Stimulated activated CD4-positive, alpha-beta T cell treated with anti-CD3 and anti-CD28 coated beads, Interleukin-4, amount 100 ng/mL, for 4 hours (primary cell): Measurements from ENCODE around the gene ELAPOR2.
"Not testable (repeated sequence)": the region's sequence is repeated elsewhere in the genome, so short reads cannot be mapped to it uniquely, and the experiment has no call there.

ENCODE experiments used
- DNase-seq, 2 experiments: peaks; one replicate each; pipeline ENCODE4 v3.0.0-alpha.2; 2020

The ELAPOR2 gene, protein sequence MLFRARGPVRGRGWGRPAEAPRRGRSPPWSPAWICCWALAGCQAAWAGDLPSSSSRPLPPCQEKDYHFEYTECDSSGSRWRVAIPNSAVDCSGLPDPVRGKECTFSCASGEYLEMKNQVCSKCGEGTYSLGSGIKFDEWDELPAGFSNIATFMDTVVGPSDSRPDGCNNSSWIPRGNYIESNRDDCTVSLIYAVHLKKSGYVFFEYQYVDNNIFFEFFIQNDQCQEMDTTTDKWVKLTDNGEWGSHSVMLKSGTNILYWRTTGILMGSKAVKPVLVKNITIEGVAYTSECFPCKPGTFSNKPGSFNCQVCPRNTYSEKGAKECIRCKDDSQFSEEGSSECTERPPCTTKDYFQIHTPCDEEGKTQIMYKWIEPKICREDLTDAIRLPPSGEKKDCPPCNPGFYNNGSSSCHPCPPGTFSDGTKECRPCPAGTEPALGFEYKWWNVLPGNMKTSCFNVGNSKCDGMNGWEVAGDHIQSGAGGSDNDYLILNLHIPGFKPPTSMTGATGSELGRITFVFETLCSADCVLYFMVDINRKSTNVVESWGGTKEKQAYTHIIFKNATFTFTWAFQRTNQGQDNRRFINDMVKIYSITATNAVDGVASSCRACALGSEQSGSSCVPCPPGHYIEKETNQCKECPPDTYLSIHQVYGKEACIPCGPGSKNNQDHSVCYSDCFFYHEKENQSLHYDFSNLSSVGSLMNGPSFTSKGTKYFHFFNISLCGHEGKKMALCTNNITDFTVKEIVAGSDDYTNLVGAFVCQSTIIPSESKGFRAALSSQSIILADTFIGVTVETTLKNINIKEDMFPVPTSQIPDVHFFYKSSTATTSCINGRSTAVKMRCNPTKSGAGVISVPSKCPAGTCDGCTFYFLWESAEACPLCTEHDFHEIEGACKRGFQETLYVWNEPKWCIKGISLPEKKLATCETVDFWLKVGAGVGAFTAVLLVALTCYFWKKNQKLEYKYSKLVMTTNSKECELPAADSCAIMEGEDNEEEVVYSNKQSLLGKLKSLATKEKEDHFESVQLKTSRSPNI

DNA sequence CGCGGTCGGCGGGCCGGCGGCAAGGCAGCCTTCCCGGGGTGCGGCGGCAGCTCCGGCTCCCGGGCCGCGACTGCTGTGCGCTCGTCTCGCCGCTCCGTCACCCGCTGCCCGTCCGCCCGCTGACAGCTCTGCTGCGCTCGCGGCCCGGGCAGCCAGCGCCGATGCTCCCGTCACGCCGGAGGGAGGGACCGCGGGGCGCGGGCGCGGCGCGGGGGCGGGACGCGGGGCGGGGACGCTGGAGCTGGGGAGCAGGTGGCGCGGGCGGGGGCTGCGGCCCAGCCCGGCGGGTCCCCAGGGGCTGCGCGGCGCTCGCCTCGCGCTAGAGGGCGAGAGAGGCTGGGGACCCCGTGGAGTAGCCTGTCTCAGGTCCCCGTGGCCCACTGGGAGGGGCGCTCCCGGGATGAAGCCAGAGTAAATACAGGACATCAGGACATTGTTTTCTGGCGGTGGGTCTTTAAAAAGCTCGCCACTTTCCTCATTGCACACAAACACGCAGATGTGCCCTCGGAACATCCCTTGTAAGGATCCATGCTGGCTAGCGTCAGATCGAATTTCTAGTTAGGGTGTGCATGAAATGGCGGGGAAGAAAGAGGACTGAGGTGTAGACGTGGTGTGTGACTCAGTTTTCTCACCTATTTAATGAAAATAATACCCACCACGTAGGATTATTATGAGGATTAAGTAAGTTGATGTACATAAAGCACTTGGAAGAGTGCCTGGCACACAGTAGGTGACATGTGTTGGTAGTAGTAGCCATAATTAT lies at the start of gene ELAPOR2:
TSS of gene ELAPOR2 (minus strand) at position 130 of the 763 bp plus-strand sequence. CDS start 141 bp downstream, outside the sequence.
- peak; percentile 80 to 83 for DNase-seq

DNA sequence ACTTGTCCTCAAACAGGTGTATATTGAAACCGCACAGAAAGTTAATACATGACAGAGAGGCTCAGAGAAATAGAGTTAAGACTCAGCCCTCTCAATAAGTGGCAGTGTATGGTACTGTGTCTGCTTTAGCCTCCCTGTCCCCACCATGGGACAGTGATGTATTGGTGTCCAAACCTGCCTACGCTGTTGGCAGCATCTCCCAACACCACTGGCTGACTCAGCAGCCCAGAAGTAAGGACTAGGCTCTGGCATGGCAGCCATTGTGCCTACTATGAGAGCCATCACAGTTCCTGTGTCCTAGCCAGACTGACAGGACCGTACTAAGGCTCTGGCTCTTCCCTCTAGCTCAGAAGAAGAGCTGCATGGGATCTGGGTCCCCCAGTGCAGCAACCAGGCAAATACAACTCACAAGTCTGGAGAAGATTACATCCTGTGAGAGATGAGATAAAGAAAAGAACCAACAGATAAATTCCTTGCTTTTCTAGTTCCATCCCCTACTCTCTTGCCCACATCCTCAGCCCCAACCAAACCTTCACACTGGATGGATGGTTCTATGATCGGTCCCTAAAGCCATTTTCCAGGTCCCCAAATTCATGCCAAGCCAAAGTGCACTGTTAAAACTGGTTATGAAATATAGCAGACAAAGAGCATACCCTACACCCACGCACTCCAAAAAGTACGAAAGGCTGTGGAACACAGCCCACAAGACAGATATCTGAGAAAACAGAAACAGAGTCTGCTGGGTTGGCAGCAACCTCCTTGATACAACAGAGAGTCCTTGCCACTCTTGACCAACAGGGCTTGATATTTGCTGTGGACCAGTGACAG lies 48.7 kb upstream of the ELAPOR2 start:
- DNase-seq: no peak

DNA sequence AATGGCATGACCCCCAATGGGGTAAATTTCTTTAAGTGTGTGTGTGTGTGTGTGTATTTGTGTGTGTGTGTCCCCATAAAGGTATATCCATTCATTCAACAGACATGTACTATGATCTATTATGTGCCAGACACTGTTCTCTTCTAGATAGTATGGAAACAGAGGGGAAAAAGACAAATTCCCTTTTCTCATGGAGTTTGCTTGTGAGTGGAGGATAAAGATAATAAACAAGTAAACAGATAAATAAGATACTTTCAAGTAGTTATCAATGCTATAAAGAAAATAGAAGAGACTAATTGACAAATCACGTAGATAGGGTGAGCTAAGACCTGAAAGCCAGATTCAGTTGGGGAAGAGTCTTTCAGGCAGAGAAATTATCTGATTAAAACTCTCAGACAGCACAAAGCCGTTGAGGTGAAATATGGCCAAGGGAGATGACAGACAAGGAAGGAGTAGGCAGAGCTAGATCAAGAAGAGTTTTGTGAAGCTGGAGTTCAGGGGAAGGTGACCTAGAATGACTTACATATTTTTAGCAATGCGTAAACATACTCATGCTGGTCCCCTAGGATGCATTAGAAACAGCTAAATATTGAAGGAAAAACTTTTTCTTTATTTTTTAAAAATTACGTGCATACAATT lies 47.6 kb upstream of the ELAPOR2 start:
- DNase-seq: no peak

DNA sequence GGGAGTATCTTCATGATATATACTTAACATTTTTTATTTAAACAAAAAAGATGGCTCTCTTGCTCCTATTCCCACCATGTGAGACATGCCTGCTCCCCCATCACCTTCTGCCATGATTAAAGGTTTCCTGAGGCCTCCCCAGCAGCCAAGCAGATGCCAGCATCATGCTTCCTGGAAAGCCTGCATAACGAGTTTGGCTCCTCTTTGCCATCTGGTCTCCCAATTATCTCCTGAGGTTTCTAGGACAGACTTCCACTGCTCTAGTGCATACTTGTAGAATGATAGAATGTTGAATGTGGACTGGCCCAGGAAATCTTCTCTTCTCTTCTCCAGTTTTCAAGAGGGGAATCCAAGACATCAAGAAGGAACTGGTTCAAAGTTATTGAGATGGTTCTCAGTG lies 45.9 kb upstream of the ELAPOR2 start:
- DNase-seq: no peak

DNA sequence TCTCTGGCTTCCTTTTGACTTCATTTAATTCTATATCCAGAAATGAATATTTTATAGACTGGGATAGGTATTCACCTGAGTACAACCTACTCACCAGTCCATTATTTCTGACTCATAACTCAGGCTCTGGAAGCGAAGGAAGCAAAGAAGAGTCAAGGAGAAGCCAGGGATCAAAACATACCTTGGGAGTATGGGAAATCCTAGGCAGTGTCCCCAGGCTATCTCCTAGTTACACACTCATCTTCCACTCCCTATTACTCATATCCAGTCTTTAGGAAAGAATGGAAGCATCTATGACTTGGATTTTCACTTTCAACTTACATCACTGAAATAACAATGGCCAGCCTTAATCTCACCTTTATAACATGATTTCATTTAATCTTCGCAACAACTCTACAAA lies 40.9 kb upstream of the ELAPOR2 start:
- DNase-seq: no peak

DNA sequence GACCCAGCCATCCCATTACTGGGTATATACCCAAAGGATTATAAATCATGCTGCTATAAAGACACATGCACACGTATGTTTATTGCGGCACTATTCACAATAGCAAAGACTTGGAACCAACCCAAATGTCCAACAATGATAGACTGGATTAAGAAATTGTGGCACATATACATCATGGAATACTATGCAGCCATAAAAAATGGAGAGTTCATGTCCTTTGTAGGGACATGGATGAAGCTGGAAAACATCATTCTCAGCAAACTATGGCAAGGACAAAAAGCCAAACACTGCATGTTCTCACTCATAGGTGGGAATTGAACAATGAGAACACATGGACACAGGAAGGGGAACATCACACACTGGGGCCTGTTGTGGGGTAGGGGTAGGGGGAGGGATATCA lies 37.9 kb upstream of the ELAPOR2 start:
- DNase-seq: not testable (repeated sequence)

DNA sequence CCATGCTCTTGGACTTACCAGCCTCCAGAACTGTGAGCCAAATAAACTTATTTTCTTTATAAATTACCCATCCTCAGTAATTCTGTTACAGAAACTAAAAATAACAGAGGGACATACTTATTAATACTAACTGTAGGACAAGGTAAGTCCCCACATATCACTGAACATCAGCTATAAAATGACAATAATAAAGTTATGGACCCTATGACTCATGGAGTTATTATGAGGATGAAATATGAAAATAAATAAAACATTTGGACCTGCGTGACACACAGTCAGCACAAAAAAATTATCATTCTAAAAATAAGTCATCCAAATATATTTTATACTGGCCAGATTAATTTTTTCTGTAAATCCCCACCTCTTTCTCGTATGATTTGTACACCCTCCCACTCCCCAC lies 34.9 kb upstream of the ELAPOR2 start:
- DNase-seq: no peak

DNA sequence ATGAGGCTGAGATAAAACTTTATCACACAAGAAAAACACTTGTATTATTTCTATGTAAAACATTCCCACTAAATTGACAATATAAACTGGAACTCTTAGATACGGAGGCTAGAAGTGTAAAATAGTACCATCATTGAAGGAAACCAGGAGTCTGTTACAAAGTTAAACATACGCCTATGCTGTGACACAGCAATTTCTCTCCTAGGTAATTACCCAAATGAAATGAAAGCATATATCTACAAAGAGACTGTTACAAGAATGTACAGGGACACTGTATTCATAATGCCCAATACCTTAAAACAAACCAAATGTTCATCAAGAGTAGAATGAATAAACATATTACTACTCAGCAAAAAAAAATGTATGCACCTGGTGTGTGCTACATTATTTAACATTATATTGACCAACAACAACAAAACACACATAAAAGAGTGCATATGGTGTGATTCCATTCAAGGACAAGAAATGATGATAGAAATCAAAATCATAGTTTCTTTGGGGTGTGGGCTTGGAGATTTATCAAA lies 33.2 kb upstream of the ELAPOR2 start:
- no peak for DNase-seq

DNA sequence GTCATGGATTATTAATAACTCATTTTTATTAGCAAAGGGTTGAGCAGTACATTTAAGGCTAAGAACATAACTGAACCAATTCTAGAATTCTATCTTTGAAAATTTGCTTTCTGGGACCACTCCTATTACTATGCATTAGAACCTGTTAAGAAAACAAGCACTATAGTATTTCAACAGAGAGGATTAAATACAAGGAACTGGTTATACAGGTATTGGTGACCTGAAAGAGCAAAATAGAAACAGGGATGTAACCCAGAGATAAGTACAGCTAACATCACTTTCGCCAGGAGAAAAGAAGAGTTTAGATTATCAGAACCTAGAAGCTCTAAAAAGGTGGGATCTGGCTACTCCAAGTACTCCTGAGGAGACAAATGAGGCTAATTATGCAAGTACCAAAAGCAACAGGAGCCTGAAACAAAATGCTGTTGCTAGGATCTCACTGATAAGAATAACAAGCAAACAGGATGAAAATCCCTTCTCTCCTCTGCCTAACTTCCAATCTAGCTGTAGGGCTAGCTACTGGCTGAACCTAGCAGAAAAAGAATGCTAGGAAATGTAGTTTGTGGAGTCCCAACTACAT lies 32.1 kb upstream of the ELAPOR2 start:
- DNase-seq: no peak

DNA sequence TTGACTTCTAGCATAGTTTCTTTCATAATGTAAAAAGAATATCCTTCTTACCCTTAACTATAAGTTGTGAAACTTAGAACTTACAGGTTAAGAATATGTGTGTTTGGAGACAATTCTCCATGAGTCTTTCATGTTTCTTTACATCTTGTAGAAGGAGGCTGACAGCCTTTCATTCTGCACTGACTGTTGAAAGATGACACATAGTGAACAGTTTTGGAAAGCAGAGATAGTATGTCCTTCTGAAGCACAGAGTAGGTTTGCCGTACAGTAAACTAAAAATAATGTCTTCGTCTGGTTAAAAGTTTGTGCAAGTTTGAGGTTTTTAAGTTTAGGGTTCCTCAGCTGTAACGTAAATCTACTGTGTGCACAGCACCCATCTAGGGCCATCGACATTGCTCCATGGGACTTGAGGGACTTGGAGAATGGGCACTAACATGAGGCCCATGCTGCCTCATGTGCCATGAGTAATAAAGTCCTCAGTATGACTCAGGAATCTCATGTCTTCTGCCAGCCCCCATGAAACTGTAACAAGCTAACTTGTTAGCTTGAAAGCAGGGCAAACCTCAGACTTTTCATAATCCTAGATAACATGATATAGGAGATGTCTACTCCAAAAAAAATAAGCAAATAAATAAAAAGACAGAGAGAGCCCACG lies 24.5 kb upstream of the ELAPOR2 start:
- DNase-seq: no peak

DNA sequence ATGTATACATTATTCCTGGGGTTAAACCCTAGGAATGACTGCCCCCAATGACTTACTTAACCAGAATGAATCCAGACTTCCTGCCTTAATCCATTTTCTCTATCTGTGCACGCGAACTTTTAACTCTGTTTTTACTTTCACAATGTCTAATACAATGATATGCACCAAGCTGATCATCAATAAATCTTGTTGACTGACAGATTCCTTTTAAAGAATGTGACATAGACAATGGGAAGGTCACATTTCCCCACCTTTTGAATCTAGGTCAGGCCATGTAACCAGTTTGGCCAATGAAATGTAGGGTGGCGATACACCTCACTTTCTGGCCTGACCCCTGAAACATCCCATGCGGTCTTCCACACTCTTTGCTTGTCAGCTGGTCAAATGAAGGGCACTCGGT lies 23.2 kb upstream of the ELAPOR2 start:
- no peak for DNase-seq

DNA sequence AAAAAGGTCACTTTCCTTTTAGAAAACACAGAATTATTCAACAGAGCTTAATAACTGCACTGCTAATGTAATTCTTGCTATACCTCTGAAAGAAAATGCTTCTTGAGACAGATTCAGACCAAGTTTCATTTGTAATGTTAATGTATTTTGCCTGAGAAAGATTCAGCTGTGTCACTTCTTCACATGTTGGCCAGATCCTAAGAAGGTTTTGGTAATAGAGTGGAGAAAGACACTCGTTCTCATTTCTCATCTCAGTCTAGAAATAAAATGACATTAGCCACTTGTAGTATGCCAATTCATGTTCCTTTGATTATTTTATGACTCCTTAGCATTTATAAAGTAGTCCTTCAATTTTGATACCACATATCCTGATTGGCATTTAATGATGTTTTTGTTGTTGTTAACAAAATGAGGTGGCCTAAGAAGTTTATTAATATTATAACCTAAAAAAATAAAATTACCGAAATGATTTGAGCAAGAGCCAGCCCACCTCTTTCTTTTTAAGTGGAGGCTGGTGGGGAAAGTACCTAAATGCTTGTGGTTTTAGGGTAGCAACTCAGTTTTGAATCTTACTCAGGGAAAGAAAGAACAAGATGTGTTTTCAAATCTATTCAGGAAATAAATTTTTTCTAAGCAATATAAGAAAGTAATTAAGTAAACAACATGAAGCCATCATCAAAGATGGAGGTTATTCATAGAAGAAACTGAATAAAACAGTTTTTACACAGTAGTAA lies 16.4 kb upstream of the ELAPOR2 start:
- DNase-seq: no peak

DNA sequence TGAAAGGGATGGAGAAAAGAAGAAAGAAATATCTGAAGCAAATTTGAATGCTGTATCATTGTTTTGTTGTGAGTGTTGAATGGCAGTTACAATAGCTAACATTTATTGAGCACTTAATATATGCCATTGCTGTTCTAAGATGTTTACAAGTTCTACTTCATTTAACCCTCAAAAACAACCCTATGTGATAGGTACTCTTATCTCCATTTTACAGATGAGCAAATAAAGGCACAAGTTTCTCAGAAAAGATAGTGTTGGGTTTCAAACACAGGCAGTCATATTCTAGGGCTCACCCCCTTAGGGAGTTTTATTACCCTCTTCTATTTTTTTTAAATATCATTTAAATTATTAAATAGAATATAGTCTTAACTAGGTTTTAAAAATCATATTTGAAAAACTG lies 8.3 kb upstream of the ELAPOR2 start:
- no peak for DNase-seq

DNA sequence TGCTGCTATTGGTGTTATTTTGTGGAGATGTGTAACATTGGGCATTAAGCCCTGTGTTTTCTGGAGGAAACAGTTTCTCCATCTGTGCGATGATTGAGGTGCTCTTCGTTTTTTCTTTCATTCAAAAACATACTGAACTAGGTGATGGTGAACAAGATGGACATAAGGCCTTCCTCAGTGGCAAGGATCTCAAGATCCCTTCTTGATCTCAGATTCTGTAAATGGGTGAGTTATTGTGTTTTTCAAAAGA lies 759 bp upstream of the ELAPOR2 start:
- no peak for DNase-seq

DNA sequence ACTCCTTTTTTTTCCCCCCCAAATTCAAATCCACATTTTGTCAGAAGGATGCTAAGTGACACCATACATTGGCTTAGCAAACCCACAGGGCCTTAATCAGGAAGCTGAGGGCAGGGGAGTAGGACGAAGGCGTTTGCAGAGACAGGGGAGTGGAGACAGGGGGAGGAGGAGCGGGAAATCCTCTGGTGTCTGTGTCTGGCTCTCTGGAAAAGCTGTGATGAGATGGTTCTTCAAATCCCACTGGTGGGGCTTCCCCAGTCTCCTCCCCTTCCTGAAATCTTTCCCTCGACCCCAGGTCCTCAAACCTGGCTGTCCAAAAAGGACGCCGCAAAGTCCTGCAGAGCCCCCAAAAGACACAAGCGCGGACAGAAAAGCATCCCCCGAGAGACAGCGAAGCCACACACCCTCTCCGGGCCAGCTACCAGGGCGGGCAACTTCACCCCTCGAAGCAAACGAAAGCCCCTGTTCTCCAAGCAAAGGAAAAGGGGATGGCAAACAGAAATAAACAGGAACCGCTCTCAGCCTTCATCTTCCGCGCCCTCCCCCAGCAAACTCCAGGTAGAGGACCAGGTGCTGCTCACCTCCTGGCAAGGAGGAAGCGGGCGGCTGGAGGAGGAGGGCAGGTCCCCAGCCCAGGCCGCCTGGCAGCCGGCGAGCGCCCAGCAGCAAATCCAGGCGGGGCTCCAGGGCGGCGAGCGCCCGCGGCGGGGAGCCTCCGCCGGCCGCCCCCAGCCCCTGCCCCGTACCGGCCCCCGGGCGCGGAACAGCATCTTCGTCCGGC lies 520 bp downstream of the ELAPOR2 start:
- peak in 1 of 2 experiments; percentile 2 for DNase-seq

DNA sequence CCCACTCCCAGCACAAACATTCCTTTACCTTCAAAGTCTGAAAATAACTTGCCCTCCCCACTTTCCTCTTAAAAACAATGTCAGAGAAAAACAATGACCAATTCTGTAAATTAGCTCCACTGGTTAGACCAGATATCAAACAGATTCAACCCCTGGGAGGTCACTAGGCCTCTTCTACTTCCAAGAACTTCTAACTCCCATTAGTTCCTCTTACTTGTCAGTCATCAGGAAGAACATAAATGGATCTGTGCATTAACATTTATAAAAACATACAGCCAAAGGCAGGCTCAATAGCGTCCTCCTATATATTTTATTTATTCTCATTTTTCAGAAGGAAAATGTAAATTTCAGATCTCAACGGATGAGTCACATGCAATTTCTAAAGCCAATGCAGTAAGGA lies 2.2 kb downstream of the ELAPOR2 start:
- DNase-seq: no peak

DNA sequence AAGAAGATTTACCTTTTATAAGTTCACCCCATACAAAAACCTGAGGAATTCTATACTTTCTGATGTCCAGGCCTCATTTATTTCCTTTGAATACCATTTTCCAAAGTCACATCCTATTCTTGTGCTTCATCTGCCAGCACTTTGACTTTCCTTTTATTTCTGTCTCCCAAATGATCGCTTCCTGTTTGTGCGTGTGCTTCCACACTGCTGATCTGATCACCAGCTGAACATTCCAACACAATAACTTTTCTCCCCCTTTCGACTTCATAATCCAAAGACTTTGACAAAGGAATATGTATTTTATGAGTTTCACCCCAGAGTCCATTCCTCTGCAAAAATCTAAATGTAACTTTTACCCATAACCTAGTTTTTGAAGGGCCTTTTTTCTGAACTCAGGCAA lies 3.1 kb downstream of the ELAPOR2 start:
- DNase-seq: no peak

DNA sequence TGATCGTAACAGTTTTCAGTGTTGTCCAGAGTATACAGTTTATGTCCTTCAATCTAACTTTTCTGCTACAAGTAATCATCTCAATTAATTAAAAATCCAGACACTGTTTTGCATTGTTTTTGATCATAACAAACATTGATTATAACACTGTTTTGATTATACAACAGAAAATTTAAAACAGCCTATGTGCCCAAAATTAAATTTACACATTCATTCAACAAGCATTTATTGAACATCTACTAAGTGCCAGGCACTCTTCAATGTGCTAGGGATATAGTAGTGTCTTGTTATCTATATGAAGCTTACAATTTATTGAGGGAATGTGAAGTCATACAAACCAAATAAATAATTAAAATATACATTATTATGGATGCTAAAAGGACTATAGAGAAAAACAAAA lies 10.6 kb downstream of the ELAPOR2 start:
- DNase-seq: no peak

DNA sequence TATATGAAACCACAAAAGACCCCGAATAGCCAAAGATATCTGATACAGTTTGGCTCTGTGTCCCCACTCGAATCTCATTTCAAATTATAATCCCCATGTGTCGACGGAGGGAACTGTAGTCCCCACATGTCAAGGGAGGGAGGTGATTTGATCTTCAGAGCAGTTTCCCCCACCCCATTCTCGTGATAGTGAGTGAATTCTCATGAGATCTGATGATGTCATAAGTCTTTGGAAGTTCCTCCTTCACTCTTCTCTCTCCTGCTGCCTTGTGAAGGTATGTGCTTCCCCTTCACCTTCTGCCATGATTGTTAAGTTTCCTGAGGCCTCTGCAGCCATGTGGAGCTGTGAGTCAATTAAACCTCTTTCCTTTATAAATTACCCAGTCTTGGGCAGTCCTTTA lies 13.0 kb downstream of the ELAPOR2 start:
- DNase-seq: no peak
